Glomerular visceral epithelial cell (primary cell): ENCODE results near the gene SPP2.

Source experiments
- DNase-seq: peaks from one replicate; pipeline ENCODE4 v3.0.0-alpha.2; 2016; ENCODE audit errors: extremely low spot score

The SPP2 gene, protein sequence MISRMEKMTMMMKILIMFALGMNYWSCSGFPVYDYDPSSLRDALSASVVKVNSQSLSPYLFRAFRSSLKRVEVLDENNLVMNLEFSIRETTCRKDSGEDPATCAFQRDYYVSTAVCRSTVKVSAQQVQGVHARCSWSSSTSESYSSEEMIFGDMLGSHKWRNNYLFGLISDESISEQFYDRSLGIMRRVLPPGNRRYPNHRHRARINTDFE

DNA sequence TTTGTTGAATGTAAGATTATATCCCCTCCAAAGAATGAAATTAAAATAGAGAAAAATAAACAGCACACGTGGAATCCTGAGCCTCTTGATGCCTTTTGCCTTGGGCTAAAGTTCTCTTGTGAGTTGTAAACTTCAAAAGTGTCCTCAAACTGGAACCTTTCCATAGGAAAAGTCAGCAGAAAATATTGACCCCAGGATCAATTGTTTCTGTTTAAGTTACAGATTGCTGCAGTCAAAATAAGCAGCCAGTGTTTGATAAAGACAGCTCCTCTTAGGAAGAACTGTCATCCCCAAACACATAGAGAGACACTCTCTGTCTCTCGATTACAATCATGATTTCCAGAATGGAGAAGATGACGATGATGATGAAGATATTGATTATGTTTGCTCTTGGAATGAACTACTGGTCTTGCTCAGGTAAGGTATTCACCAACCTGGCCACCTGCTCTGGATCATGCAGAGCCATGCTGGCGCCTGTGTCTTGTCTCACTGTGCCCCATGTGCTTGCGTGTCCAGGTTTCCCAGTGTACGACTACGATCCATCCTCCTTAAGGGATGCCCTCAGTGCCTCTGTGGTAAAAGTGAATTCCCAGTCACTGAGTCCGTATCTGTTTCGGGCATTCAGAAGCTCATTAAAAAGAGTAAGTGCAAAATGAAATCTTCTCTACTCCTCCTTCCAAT lies at the start of gene SPP2:
Gene SPP2 (plus strand): TSS at position 248 of the 681 bp plus-strand sequence. CDS start 85 bp downstream, at position 333.
- DNase-seq: no peak

DNA sequence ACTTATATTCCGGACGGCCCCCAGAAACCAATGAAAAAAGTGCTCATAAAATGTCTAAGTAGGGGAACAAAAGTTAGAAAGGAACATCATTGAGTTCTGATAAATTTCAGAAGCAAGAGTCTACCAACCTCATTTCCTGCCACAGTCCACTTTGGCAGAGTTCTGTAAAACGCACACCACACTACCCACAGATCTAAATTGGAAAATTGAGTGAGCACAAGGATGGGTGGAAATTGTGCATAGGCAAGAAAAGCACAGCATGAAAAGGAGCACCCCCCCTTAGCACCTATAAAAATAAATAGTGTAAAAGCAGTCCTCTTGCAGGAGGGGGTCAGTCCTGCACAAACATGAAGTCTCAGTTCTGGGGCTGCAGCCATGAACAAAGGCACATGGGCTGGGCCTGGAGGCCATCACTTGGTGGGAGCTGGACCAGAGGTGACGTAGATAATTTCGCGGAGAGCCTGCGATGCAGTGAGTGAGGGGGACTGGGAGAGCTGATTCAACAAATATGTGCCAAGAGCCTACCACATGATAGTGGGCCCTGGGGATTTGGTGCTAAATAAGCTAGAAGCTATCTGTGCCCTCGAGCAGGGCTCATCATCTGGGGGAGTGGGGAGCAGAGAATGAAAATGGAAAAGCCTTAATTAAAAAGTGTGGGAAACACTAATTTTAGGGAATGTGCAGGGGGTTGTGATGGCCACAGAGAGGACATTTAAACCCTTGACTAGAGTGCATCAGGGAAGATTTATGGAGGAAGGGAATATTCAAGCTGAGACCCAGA lies 48.9 kb upstream of the SPP2 start:
- DNase-seq: no peak

DNA sequence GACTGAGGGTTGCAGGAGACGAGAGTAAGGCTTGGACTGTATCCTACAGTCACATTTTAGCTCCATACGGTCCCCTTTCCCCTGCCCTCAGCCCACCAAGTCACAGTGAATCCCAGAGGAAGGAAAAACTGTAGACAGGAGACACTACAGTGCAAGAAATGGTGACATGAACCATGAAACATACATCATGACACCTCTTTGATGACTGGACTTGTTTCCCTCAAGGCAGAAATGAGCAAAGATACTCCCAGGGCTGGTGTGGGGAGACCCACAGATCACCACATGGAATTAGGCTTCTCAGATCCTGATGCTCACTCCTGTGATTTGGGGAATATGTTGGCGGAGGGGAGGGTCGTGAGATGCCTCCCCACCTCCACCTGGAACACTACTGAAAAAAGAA lies 48.2 kb upstream of the SPP2 start:
- DNase-seq: no peak

DNA sequence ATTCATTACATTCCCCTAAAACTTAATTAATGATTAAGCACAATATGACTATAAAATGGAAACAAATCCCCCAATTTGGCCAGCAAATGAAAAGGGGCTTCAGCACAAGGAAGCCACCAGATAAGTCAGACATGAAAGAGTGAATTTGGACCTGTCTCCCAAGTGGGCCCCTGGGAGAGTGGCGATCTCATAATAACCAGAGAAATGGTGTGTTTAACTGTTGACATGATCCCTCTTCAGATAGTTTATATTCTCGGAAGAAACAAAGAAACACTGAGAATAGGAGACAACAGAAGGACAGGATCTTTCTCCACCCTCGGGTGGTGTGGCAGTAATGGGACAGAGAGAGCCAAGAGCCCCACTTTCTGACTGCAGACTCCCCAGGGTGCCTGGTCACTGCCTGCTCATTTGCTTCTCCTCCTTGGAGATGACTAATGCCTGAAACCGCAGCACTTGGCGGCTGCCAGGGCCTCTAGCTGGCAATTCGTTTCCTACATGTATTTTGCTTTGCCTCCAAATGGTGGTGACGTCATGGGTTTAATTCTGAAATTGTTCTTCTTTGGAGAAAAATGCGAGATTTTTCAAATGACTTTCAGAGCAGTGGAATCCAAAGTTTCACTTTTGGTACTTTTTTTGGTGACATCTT lies 46.4 kb upstream of the SPP2 start:
- DNase-seq: peak; percentile 95

DNA sequence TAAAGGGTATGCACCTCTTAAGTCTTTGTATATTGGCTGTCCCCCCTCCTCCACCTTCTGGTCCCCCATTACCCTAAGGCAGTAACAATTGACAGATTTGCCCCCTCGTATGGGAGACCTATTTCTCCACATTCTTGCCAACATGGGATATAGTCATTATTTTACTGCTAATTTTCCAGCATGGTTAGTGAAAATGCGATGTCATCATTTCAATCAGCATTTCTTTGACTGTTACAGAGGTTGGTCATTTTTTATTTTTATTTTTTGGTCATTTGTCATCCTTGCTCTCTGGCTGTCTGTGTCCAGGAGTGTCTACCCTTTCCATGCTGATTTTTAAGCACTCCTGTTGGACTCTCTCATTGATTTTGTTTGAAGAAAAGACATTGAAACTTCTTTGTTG lies 45.4 kb upstream of the SPP2 start:
- DNase-seq: no peak

DNA sequence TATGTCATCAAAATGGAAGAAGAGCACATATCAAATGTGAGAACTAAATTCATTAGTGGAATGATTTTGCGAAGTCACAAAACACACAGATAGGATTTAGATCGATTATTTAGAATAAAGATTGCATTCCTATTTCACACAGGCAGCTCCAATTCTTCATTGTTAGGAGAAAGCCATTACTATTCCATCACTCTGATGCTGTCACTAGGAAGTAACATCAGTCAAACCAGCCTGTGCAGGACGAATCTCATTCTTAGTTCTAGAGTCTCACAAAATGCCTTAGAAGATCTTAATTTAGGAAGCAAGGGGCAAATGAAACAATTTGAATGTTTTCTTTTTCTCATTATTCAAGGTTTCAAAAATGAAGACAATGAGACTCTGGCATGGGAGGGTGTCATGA lies 44.0 kb upstream of the SPP2 start:
- no peak for DNase-seq

DNA sequence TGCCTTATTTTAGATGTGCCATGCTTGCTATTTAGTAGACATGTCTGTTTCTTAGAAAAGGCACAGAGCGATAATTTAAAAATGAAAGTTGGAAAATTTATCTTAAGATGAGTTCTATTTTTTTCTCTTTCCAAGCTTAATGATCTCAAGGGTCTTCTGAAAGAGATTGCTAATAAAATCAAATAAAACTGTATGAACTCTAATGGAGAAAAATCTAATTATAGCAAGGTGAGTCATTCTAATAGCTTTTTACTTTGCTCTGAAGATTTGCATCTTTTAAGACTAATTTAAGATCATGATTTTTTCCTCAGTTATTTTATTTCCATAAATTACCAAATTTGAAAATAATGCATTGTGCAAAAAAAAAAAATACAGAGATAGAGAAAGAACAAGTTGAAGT lies 36.1 kb upstream of the SPP2 start:
- no peak for DNase-seq

DNA sequence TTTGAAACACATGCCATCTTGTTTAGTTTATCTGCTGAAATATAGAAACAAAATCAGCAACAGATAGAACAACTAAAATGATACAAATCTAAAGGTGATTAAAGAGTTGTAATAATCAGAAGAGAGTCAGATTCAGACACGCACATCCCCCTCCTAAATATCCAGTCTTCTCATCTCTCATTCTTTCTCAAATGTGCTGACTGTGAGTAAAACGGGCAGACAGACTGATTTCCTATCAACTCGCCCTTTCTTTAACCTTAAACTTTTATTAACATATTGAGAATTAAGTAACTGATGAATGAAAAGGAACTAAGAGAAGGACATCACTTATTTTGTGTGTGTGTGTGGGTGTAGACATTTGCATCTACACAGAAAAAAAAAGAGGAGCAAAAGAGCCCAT lies 34.6 kb upstream of the SPP2 start:
- no peak for DNase-seq

DNA sequence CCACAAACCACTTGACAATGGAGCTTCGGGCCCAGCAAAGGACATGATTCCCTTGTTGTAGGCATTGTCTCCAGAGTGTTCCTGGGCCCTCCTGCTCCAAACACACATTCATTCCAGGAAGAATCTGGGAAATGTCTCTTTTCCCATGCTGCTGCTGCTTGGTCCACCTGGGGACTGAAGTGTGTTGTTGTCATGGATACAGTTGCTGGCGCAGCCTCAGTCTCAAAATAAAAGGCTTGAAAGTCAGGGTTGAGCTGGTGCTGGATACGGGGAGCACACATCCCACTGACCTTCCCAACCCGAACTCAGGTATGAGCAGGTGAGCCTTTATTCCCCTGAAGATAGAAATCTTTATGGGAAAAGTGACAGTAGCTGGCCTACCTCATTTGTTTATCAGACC lies 30.6 kb upstream of the SPP2 start:
- no peak for DNase-seq

DNA sequence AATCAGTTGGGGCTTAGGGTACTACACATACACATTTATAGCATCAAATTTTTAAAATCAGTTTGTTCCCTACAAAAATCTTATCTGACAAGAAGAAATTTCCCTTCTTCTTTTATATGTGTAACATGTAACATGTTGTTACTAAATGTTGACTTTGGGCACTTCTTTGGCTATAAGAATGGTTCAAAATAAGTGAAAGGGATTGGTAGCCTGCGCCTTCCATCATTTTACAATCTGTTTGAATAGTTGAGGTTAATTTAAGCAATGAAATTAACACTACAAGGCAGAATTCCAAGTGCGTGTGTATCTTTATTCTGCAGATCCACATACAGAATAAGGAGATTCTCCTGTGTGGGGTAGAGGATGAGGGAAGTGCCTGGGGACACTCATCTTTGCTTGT lies 30.2 kb upstream of the SPP2 start:
- DNase-seq: no peak

DNA sequence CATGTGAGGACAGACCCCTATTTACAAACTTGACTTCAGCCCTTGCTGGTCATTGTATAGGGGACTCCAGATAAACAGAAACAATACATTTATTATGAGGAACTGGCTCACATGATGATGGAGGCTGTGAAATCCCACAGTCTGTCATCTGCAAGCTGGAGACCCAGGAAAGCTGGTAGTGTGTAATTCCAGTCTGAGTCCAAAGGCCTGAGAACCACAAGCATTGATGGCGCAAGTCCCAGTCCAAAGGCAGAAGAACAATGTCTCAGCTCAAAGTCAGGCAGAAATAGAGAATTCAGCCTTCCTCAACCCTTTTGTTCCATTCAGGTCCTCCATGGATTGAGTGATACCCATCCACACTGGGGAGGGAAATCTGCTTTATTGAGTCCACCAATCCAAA lies 28.1 kb upstream of the SPP2 start:
- DNase-seq: no peak

DNA sequence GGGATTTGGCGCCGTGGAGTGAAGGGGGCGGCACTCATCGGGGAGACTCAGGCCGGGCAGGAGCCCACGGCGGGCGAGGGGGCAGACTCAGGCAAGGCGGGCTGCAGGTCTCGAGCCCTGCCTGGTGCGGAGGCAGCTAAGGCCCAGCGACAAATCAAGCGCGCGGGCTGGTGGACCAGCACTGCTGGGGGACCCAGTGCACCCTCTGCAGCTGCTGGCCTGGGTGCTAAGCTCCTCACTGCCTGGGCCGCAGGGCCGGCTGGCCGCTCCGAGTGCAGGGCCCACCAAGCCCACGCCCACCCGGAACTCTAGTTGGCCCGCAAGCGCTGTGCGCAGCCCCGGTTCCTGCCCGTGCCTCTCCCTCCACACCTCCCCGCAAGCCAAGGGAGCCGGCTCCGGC lies 26.2 kb upstream of the SPP2 start:
- no peak for DNase-seq

DNA sequence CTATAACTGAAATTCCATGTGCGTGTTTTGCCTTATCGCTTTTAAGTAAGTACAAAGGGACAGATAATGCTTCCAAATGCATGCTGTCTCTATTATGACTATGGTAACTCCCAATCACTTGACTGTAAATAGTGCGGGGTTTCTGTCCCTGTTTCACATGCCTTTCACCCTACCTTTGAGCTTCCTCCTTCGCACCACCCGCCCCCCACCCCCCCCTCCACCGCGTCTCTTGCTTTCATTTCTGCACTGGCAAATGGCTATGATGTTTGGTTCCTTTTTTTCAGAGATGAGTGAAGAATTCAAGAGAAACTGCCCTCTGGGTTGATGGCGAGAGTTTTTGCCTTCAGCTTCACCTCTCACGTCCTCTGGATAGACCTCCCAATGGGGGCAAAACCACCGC lies 25.0 kb upstream of the SPP2 start:
- DNase-seq: peak; percentile 12

DNA sequence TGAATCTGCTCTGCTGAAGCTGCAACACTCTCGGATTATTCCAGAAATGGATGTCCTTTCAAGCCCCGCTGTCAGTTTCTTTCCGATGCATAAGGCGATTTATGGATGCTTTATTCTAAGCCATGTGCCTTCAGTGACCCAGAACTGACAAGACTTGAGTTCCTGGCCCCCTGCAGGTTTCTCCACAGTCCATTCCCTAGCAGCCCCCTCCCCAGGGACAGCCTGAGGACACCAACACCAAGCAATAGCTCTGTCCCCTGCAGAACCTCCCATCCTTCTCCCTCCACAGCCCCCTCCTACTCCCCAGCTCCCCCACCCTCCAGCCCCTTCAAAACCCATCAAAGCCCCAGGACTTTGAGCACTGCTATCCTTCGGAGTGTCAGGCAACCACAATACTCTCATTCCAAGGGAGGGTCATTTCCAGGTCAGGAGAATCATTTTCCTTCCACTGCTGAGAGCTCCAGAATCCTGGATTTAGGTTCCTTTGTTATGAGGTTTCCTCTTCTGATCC lies 24.6 kb upstream of the SPP2 start:
- peak; percentile 79 for DNase-seq

DNA sequence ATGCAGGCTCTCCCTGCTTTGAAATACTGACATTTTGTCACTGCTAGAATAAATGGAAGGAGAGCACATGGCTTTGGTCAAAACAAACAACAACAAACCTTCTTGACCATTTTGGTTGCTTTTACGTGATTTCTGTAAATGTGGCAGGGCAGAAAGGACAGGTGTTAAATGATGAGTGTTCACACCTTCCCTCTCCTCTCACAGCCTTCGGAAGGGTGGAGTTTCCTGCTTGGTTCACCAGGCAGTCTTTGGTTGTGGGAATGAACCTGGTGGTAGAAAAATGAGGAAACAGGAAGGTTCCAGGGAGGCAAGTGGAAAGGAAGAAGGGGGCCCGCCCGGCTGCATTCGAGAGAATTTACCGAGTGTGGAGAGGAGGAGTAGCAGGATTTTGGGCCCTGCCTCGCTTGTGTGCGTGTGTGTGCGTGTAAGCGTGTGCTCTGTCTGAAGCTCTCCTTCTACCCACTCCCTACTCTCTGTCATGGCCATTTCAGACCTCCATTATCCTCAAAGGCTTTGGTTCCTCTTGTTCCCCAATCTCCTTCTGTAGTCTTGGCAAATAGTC lies 23.7 kb upstream of the SPP2 start:
- no peak for DNase-seq

DNA sequence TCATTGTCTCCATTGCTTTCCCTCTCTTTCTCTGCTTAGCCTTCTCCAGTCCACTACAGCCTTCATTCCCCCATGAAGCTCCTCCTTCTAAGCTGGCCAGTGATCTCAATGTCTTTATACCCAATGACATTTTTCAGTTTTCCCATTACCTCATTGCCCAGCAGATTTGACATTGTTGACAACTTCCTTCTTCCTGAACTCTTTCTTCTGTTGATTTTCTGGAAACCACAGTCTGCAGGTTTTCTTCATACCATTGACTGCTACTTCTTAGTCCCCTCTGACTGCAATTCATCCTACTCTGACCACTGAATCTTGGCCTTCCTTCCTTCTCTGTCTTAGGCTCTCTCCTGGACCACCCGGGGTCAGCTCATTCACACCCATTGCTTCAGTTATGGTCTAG lies 22.9 kb upstream of the SPP2 start:
- DNase-seq: peak; percentile 50

DNA sequence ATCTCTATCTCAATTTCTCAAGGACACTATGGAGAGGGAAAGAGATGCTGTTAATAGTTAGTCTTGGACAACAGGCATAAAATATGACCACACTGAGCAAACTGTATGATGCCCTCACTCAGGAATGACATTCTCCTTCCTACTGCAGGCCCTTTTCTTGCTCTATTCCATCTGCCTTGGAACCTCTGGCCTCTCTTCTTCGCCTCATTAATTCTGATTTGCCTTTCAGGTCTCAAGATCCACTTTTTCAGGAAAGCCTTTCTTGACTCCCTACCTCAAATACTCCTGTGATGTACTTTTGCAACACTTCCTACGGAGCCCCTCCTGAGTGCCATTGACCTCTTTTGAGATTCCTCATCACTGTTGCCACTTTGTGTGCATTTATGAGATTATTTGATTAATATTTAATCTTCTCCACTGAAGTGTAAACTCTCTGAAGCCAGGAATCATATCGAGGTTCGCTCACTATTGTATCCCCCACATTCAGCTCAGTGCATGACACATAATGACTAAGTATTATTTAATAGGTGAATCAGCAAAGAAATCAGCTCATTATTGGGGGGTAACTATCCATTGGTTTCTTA lies 21.3 kb upstream of the SPP2 start:
- peak; percentile 96 for DNase-seq

DNA sequence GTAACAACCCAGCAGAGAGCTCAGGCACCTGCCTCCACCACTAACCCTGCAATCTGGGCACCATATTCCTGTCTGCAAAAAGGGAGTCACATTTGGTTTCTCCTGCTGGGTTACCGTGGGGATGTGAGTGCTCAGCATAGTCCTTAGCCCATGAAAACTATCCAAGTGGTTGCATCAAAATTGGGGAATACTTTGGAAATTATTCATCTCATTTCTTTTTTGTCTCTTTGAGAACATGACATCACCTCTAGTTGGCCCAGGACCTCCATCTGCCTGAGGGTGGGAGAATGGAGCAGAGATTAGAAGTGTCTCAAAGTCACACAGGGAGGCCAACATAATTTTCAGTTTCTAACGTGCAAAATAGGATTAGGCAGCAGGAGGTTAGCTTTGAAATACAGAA lies 19.3 kb upstream of the SPP2 start:
- DNase-seq: peak; percentile 37

DNA sequence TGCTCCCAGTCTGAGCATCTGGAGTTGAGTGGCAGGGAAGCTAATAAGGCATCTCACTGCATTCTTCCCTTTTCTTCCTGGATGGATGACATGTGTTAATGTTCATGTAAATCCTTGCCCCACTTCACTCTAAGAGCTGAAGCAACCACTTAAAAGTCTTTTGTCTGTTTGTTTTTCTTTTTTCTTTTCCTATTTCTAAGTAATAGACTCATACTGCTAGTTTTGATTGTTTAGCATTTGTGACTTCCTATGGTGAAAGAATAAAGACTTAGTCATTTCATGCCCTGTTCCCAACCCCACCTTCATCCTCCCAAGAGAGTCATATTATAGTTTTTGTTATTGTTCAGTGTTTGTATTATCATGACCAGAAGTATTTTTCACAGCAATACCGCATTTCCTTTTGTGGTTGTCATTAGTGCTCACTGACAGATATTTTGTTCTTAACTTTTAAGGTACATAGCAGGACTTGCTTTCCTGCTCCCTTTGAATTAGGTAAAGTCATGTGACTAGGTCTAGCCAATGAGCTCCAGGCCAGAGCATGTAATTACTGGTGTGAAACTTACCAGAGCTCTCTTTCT lies 18.1 kb upstream of the SPP2 start:
- DNase-seq: peak; percentile 45

DNA sequence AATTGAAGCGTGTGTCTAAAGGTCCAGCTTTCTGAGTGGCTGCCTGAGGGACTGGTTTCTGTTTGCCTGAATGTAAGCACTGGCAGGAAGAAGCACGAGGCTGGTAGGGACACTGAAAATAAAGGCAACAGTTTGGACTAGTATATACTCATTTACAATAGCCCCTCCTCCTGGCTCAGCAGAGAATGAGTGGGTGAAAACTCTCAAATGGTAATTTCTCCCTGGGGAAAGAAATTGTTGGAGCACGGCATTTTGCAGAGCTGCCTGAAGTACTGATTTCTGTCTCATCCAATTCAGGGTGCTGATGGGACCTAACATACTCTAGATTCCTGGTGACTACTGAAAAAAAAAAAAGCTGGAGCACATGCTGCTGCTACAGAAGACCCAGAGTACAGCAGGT lies 17.3 kb upstream of the SPP2 start:
- no peak for DNase-seq

DNA sequence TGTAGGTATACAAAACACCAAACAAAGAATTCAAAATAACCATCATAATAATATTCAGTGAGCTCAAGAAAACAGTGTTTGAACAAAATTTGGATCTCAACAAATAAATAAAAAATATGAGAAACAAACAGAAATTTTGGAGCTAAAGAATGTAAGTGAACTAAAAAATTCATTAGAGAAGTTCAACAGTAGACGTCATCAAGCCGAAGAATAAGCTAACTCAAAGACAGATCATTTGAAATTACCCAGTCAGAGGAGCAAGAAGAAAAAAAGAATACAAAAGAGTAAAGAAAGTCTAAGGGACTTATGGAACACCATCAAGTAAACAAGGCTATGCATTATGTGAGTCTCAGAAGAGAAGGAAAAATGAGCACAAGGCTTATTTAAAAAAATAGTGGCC lies 16.6 kb upstream of the SPP2 start:
- no peak for DNase-seq
